Measurements from ENCODE around the gene FHAD1.

Gene FHAD1

GRCh38 chr1:15357612-15358207 lies 110.7 kb downstream of the FHAD1 start:
- H3K27ac ChIP-seq: no peak overlapping the region
- H3K9ac ChIP-seq: no peak overlapping the region
- H3K4me2 ChIP-seq: no peak overlapping the region
- TF ChIP-seq Cebpa-rat (IDR thresholded peaks at IDR 0.05): no peak
- H3K27me3 ChIP-seq: no peaks in the 10 kb centered on the region
- no peaks in the 10 kb centered on the region for H4K20me1 ChIP-seq
- H3K4me3 ChIP-seq: no peak overlapping the region
- H3K36me3 ChIP-seq: no peaks in the 10 kb centered on the region
- H3K9me3 ChIP-seq (replicated peaks in 1 of 11): no peaks in the 10 kb centered on the region
- H3K4me1 ChIP-seq: peaks cover under 1 to 10% (median 2%) of the 10 kb centered on the region in 10 experiments; a peak in 14 of 20 replicates

GRCh38 chr1:15358565-15359133 lies 111.6 kb downstream of the FHAD1 start:
- Histone ChIP-seq H3K9me3 (replicated peaks in 1 of 11) (no peaks in the 10 kb centered on the region), H3K27ac (no peak overlapping the region), H3K9ac (no peak overlapping the region), H3K4me1 (peaks cover 0 to 13% (median 0%) of the 10 kb centered on the region in 10 experiments; a peak in 8 of 20 replicates), H3K36me3 (no peaks in the 10 kb centered on the region), H3K27me3 (no peaks in the 10 kb centered on the region), H3K4me2 (no peak overlapping the region), H3K4me3 (no peak overlapping the region), H4K20me1 (no peaks in the 10 kb centered on the region)
- no peak for TF ChIP-seq Cebpa-rat (IDR thresholded peaks at IDR 0.05)

- Histone ChIP-seq H3K27ac (no peak overlapping the region), H3K4me3 (no peak overlapping the region), H3K9me3 (replicated peaks in 1 of 11) (no peaks in the 10 kb centered on the region), H3K4me2 (no peak overlapping the region), H3K36me3 (no peaks in the 10 kb centered on the region), H3K27me3 (no peaks in the 10 kb centered on the region), H3K4me1 (peaks cover 0 to 13% (median 0%) of the 10 kb centered on the region in 10 experiments; a peak in 8 of 20 replicates), H4K20me1 (no peaks in the 10 kb centered on the region), H3K9ac (no peak overlapping the region)
- TF ChIP-seq Cebpa-rat (IDR thresholded peaks at IDR 0.05): no peak
Measured at GRCh38 chr1:15360700-15361099, 113.7 kb downstream of the FHAD1 start.

GRCh38 chr1:15362096-15362736 lies 115.2 kb downstream of the FHAD1 start:
- Histone ChIP-seq H3K27ac (no peak overlapping the region), H4K20me1 (no peaks in the 10 kb centered on the region), H3K27me3 (no peaks in the 10 kb centered on the region), H3K9ac (no peak overlapping the region), H3K4me3 (no peak overlapping the region), H3K4me2 (peak overlapping the region in 4 of 11 experiments; percentile 13 to 73 (median 40); a peak in 6 of 22 replicates), H3K4me1 (peaks cover 0 to 13% (median 0%) of the 10 kb centered on the region in 10 experiments; a peak in 8 of 20 replicates), H3K9me3 (replicated peaks in 1 of 11) (no peaks in the 10 kb centered on the region), H3K36me3 (no peaks in the 10 kb centered on the region)
- no peak for TF ChIP-seq Cebpa-rat (IDR thresholded peaks at IDR 0.05)

- Histone ChIP-seq H3K4me3 (no peak overlapping the region), H3K9ac (no peak overlapping the region), H3K27me3 (no peaks in the 10 kb centered on the region), H4K20me1 (no peaks in the 10 kb centered on the region), H3K4me2 (peak overlapping the region in 4 of 11 experiments; percentile 13 to 73 (median 40); a peak in 6 of 22 replicates), H3K4me1 (peaks cover 0 to 13% (median 0%) of the 10 kb centered on the region in 10 experiments; a peak in 8 of 20 replicates), H3K9me3 (replicated peaks in 1 of 11) (no peaks in the 10 kb centered on the region), H3K27ac (no peak overlapping the region), H3K36me3 (no peaks in the 10 kb centered on the region)
- TF ChIP-seq Cebpa-rat (IDR thresholded peaks at IDR 0.05): no peak
Measured at GRCh38 chr1:15362737-15363128, 115.7 kb downstream of the FHAD1 start.

- H3K36me3 ChIP-seq: no peaks in the 10 kb centered on the region
- H3K9ac ChIP-seq: no peak overlapping the region
- no peaks in the 10 kb centered on the region; a peak in 1 of 22 replicates for H4K20me1 ChIP-seq
- no peaks in the 10 kb centered on the region for H3K27me3 ChIP-seq
- no peak overlapping the region for H3K4me3 ChIP-seq
- TF ChIP-seq Cebpa-rat (IDR thresholded peaks at IDR 0.05): no peak
- H3K9me3 ChIP-seq (replicated peaks in 1 of 11): no peaks in the 10 kb centered on the region
- H3K4me1 ChIP-seq: peaks cover 0 to 13% (median 0%) of the 10 kb centered on the region in 10 experiments; a peak in 8 of 20 replicates
- H3K4me2 ChIP-seq: no peak overlapping the region
- no peak overlapping the region for H3K27ac ChIP-seq
Measured at GRCh38 chr1:15364740-15365139, 117.7 kb downstream of the FHAD1 start.

GRCh38 chr1:15368888-15369287 lies 121.9 kb downstream of the FHAD1 start:
- Histone ChIP-seq H3K4me1 (peaks cover 0 to 18% (median 10%) of the 10 kb centered on the region in 10 experiments; a peak in 13 of 20 replicates), H3K27me3 (no peaks in the 10 kb centered on the region), H3K27ac (no peak overlapping the region), H3K4me3 (no peak overlapping the region), H3K9me3 (replicated peaks in 1 of 11) (no peaks in the 10 kb centered on the region), H4K20me1 (no peaks in the 10 kb centered on the region; a peak in 2 of 22 replicates), H3K4me2 (no peak overlapping the region), H3K9ac (no peak overlapping the region), H3K36me3 (no peaks in the 10 kb centered on the region)
- TF ChIP-seq Cebpa-rat (IDR thresholded peaks at IDR 0.05): no peak

- no peak overlapping the region for H3K9ac ChIP-seq
- no peaks in the 10 kb centered on the region for H3K27me3 ChIP-seq
- peaks cover 0 to 18% (median 10%) of the 10 kb centered on the region in 10 experiments; a peak in 13 of 20 replicates for H3K4me1 ChIP-seq
- H3K36me3 ChIP-seq: no peaks in the 10 kb centered on the region
- no peak overlapping the region for H3K4me3 ChIP-seq
- H3K4me2 ChIP-seq: no peak overlapping the region
- no peaks in the 10 kb centered on the region for H3K9me3 ChIP-seq (replicated peaks in 1 of 11)
- H3K27ac ChIP-seq: no peak overlapping the region
- TF ChIP-seq Cebpa-rat (IDR thresholded peaks at IDR 0.05): no peak
- no peaks in the 10 kb centered on the region; a peak in 2 of 22 replicates for H4K20me1 ChIP-seq
Measured at GRCh38 chr1:15370268-15370667, 123.2 kb downstream of the FHAD1 start.

- H4K20me1 ChIP-seq: no peaks in the 10 kb centered on the region; a peak in 2 of 22 replicates
- H3K4me3 ChIP-seq: no peak overlapping the region
Measured at GRCh38 chr1:15370781-15371520, 123.9 kb downstream of the FHAD1 start.

More at GRCh38 chr1:15370781-15371520, 123.9 kb downstream of the FHAD1 start:
- H3K27me3 ChIP-seq: no peaks in the 10 kb centered on the region
- H3K4me2 ChIP-seq: no peak overlapping the region
- no peak overlapping the region for H3K27ac ChIP-seq
- H3K4me1 ChIP-seq: peaks cover 0 to 18% (median 10%) of the 10 kb centered on the region in 10 experiments; a peak in 13 of 20 replicates
- TF ChIP-seq Cebpa-rat (IDR thresholded peaks at IDR 0.05): no peak
- no peak overlapping the region for H3K9ac ChIP-seq
- no peaks in the 10 kb centered on the region for H3K9me3 ChIP-seq (replicated peaks in 1 of 11)
- H3K36me3 ChIP-seq: no peaks in the 10 kb centered on the region
